ENCODE measurements around the gene ZNF774.

GRCh38 chr15:90344662-90345061 is 7.4 kb upstream of the ZNF774 start:
- TF ChIP-seq CTCF (IDR thresholded peaks at IDR 0.05) = no peak
- TF ChIP-seq EZH2 (IDR thresholded peaks at IDR 0.05) = no peak

Data from neural progenitor cell (in vitro differentiated cells).